GM19351 (cell line): ENCODE measurements around the gene NGDN.

Source experiments
- ATAC-seq: cut with Tn5 transposase; IDR thresholded peaks from one replicate; pipeline ENCODE4 v1.9.1; 2021; ENCODE audit warnings: mild to moderate bottlenecking, moderate library complexity; ENCODE audit not compliant: unreplicated experiment

NGDN gene

GRCh38 chr14:23520899-23521533, 51.5 kb downstream of the NGDN start:
- no peak for ATAC-seq

DNA sequence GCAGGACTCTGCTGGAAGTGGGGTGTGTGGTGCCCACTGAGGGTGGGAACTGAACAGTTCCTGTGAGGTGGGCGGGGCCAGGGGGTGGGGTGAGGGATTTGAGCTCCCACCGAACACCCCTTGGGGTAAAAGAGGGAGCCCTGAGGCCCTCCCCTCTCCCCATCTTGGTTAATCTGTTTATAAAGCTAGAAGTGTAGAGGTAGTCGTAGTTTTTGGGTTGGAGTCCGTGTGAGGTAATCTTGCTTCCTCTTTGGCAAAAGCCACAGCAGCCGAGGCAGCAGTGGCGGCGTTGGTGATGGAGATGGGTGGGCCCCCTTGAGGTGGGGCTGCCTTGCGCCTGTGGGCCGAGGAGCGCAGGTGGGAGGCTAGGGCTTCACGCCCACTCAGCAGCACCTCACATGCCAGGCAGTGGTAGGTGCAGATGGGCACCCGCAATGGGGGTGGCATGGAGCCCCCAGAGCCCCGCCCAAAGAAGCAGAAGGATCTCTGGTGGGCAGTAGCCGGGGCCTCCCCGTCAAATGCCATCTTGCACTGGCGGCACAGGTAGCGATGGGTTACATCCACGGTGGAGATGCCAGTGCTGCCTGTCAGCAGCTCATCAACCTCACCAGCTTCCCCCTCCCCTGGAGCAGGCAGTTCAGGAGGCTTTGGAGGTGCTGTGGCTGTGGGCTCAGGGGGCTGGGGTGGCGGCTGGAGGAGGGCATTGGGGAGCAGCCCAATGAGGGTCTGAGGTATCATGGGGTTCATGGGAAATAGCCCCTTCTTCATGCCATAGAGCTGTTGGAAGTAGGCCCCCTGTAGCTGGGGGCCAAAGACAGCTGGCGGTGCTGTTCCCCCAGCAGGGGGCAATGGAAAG, 52.5 kb downstream of the NGDN start:
- ATAC-seq = no peak

GRCh38 chr14:23522643-23523198, 53.2 kb downstream of the NGDN start:
- ATAC-seq = no peak

DNA sequence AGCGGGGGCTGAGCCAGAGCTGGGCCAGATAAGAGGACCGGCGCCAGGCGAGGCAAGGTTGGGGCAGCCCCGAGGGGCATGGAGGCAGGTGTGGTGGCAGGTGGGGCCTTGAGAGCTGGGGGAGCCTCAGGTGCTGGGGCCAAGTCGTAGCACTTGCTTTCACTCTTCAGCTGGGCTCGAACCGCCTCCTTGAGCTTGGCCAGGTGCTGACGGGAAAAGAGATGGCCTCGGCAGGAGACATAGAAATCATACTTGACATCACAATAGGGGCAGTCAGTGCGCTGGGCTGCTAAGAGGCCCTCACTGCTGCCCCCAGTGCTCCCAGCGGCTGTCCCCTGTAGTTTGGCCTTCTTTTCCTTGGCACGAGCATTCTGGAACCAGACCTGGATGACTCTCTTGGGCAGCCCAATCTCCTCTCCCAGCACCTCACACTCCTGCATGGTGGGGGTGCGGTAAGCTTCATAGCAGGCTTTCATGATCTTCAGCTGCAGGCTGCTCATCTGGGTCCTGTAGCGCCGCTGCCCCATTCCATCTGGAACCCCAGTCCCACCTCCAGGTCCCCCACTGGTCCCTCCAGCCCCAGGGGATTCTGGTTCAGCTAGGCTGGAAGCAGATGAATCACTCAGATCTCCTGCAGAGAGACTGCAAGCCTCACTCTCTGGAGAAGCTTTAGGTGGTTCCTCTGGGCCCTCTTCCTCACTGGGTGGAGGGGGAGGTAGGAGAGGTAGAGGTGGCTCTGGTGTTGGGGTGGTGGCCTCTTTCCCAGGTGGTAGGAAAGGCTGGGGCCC, 53.9 kb downstream of the NGDN start:
- ATAC-seq = no peak

DNA sequence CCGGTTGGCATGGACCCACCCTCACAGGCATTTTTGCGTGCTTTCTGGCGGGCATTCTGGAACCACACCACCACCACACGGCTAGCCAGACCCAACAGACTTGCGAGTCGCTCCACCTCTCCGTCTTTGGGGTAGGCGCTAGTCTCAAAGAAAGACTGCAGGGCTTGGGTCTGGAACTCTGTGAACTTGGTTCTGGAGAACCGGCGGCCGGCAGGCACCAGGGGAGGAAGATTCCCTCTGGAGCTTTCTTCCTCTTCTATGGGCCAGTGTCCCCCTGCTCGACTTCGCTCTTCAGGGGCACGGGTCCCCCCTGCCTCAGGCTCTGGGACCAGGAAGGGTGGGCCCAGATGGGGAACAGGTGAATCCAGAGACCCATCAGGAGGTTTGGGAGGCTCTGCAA, 55.5 kb downstream of the NGDN start:
- ATAC-seq = no peak

- no peak for ATAC-seq
These were observed 56.1 kb downstream of the NGDN start for GRCh38 chr14:23525611-23526010.
